Activated CD8-positive, alpha-beta memory T cell treated with anti-CD3 and anti-CD28 coated beads, Interleukin-2, amount 10 ng/mL, durations not matched to agents 7 days and 5 days (primary cell): Measurements from ENCODE around the gene FLYWCH2. TPM values are rescaled to one million over a fixed set of nuclear protein-coding genes. Genes with fewer than 3 reads are reported as not detected.
A peak's percentile ranks its signal among the peaks of the same experiment; 100 is the strongest.

ENCODE experiments used
- ATAC-seq: fragments of 150-1000 bp; cut with Tn5 transposase; one replicate; pipeline ENCODE4 v1.10.0; 2021; ENCODE audit warnings: moderate library complexity
- CTCF ChIA-PET: fragments of 350-600 bp; sonication (Branson Sonifier 250); formaldehyde crosslinking; loops from one replicate; lab custom pipeline; 2021; ENCODE audit warnings: antibody characterized with exemption; lab: Charles Lee
- DNase-seq: peaks from one replicate; pipeline ENCODE4 v3.0.0-alpha.2; 2020
- H3K27ac Mint-ChIP-seq: one replicate; pipeline ENCODE4 v1.8.0; 2021; ENCODE audit warnings: mild to moderate bottlenecking, mixed read lengths
- H3K27me3 Mint-ChIP-seq: one replicate; pipeline ENCODE4 v1.8.0; 2021; ENCODE audit warnings: mixed read lengths
- H3K36me3 Mint-ChIP-seq: one replicate; pipeline ENCODE4 v1.8.0; 2021; ENCODE audit warnings: mild to moderate bottlenecking, mixed read lengths
- H3K4me1 Mint-ChIP-seq: one replicate; pipeline ENCODE4 v1.8.0; 2021; ENCODE audit warnings: mixed read lengths
- H3K4me3 Mint-ChIP-seq: one replicate; pipeline ENCODE4 v1.8.0; 2021; ENCODE audit warnings: mild to moderate bottlenecking, moderate library complexity, mixed read lengths
- H3K9me3 Mint-ChIP-seq: one replicate; pipeline ENCODE4 v1.8.0; 2022; ENCODE audit warnings: low read depth, mixed read lengths
- total RNA-seq, 2 experiments: library from RNA; stranded (reverse); gene quantifications; one replicate each; pipeline ENCODE4 v1.2.3, GENCODE V29; 2021

The FLYWCH2 gene
- 10 to 100 TPM; 19.6 to 19.7 TPM for total RNA-seq

- no peaks in the 10 kb centered on the region for H3K27me3 Mint-ChIP-seq
- H3K4me3 Mint-ChIP-seq, result peak within 1 kb of the TSS; percentile 87
- peak within 1 kb of the TSS; percentile 94 for H3K27ac Mint-ChIP-seq
- DNase-seq (peak; percentile 99), ATAC-seq (peak; percentile 94)
- peaks cover 17% of the 10 kb centered on the region for H3K4me1 Mint-ChIP-seq
- CTCF ChIA-PET, result interaction anchor here (0.7 to 3.1 kb wide), 17 partner anchors 8 to 345 kb away, joined by 3 to 31 read pairs (median 5); partner anchors contain the start of genes FLYWCH1 and PDPK1
- H3K9me3 Mint-ChIP-seq, result peaks cover 4% of the 10 kb centered on the region
- H3K36me3 Mint-ChIP-seq, result peaks cover 1% of the 10 kb centered on the region
Measured at GRCh38 chr16:2882650-2883457, at the start of gene FLYWCH2. TSS of gene FLYWCH2 (plus strand) at chr16:2883215. CDS start at chr16:2896450, 13,235 bp downstream.

GRCh38 chr16:2833776-2834175 is 49.2 kb upstream of the FLYWCH2 start:
- CTCF ChIA-PET, result no interaction called here
- no peak for ATAC-seq
- H3K27ac Mint-ChIP-seq, result no peak overlapping the region
- DNase-seq, result no peak
- peaks cover 11% of the 10 kb centered on the region for H3K27me3 Mint-ChIP-seq
- peaks cover 2% of the 10 kb centered on the region for H3K4me1 Mint-ChIP-seq
- no peaks in the 10 kb centered on the region for H3K36me3 Mint-ChIP-seq
- H3K9me3 Mint-ChIP-seq, result peaks cover 2% of the 10 kb centered on the region
- no peak overlapping the region for H3K4me3 Mint-ChIP-seq

GRCh38 chr16:2834968-2835367 is 48.0 kb upstream of the FLYWCH2 start:
- Mint-ChIP-seq H3K4me1 (peaks cover 4% of the 10 kb centered on the region), H3K27me3 (peaks cover 11% of the 10 kb centered on the region), H3K4me3 (no peak overlapping the region), H3K36me3 (no peaks in the 10 kb centered on the region), H3K27ac (no peak overlapping the region), H3K9me3 (peaks cover 2% of the 10 kb centered on the region)
- no peak for DNase-seq
- CTCF ChIA-PET, result no interaction called here
- ATAC-seq, result no peak

- ATAC-seq (no peak), DNase-seq (no peak)
- Mint-ChIP-seq H3K4me3 (no peak overlapping the region), H3K9me3 (peaks cover 2% of the 10 kb centered on the region), H3K27ac (no peak overlapping the region), H3K36me3 (no peaks in the 10 kb centered on the region), H3K27me3 (peaks cover 11% of the 10 kb centered on the region), H3K4me1 (peaks cover 5% of the 10 kb centered on the region)
- CTCF ChIA-PET, result no interaction called here
Measured at GRCh38 chr16:2835638-2836493, 47.1 kb upstream of the FLYWCH2 start.

- ATAC-seq (no peak), DNase-seq (no peak)
- CTCF ChIA-PET, result no interaction called here
- H3K36me3 Mint-ChIP-seq, result no peaks in the 10 kb centered on the region
- no peak overlapping the region for H3K4me3 Mint-ChIP-seq
- peaks cover 2% of the 10 kb centered on the region for H3K9me3 Mint-ChIP-seq
- H3K4me1 Mint-ChIP-seq, result peaks cover 11% of the 10 kb centered on the region
- no peak overlapping the region for H3K27ac Mint-ChIP-seq
- H3K27me3 Mint-ChIP-seq, result peaks cover 11% of the 10 kb centered on the region
Measured at GRCh38 chr16:2836646-2837508, 46.1 kb upstream of the FLYWCH2 start.

GRCh38 chr16:2838928-2839327 is 44.1 kb upstream of the FLYWCH2 start:
- H3K9me3 Mint-ChIP-seq, result no peaks in the 10 kb centered on the region
- ATAC-seq, result peak; percentile 82
- DNase-seq, result peak; percentile 74
- H3K27me3 Mint-ChIP-seq, result peaks cover 5% of the 10 kb centered on the region
- peaks cover 24% of the 10 kb centered on the region for H3K4me1 Mint-ChIP-seq
- no peak overlapping the region for H3K27ac Mint-ChIP-seq
- CTCF ChIA-PET, result interaction anchor here (0.6 to 3.8 kb wide), 23 partner anchors 9 to 304 kb away, joined by 3 to 94 read pairs (median 5); partner anchors contain the start of genes FLYWCH1, FLYWCH2 and PRSS21
- H3K36me3 Mint-ChIP-seq, result peaks cover 2% of the 10 kb centered on the region
- no peak overlapping the region for H3K4me3 Mint-ChIP-seq

GRCh38 chr16:2839650-2840450 is 43.2 kb upstream of the FLYWCH2 start:
- no peaks in the 10 kb centered on the region for H3K9me3 Mint-ChIP-seq
- CTCF ChIA-PET, result interaction anchor here (0.6 to 3.8 kb wide), 20 partner anchors 8 to 130 kb away, joined by 3 to 94 read pairs (median 6); partner anchors contain the start of genes FLYWCH1, FLYWCH2 and PAQR4

GRCh38 chr16:2840914-2841313 is 42.1 kb upstream of the FLYWCH2 start:
- Mint-ChIP-seq H3K9me3 (no peaks in the 10 kb centered on the region), H3K4me3 (no peak overlapping the region), H3K27ac (no peak overlapping the region), H3K27me3 (peaks cover 2% of the 10 kb centered on the region), H3K36me3 (peaks cover 2% of the 10 kb centered on the region), H3K4me1 (peaks cover 32% of the 10 kb centered on the region)
- CTCF ChIA-PET, result interaction anchor here (1.4 to 3.8 kb wide), 3 partner anchors 26 to 129 kb away, joined by 3 to 94 read pairs (median 36); partner anchors contain the start of gene PAQR4
- no peak for ATAC-seq
- no peak for DNase-seq

More at GRCh38 chr16:2839650-2840450, 43.2 kb upstream of the FLYWCH2 start:
- H3K27me3 Mint-ChIP-seq, result peaks cover 5% of the 10 kb centered on the region
- no peak overlapping the region for H3K27ac Mint-ChIP-seq
- no peak for ATAC-seq
- H3K4me1 Mint-ChIP-seq, result peaks cover 25% of the 10 kb centered on the region
- DNase-seq, result no peak
- H3K4me3 Mint-ChIP-seq, result no peak overlapping the region
- peaks cover 2% of the 10 kb centered on the region for H3K36me3 Mint-ChIP-seq

GRCh38 chr16:2841606-2842339 is 41.2 kb upstream of the FLYWCH2 start:
- Mint-ChIP-seq H3K4me3 (peak overlapping the region; percentile 62), H3K27me3 (peaks cover 2% of the 10 kb centered on the region), H3K27ac (peak overlapping the region; percentile 83), H3K36me3 (peaks cover 2% of the 10 kb centered on the region), H3K9me3 (no peaks in the 10 kb centered on the region), H3K4me1 (peaks cover 39% of the 10 kb centered on the region)
- CTCF ChIA-PET, result interaction anchor here (1.0 to 4.0 kb wide), 9 partner anchors 12 to 248 kb away, joined by 3 to 36 read pairs (median 3); partner anchors contain the start of gene FLYWCH2
- DNase-seq (no peak), ATAC-seq (no peak)

- peaks cover 2% of the 10 kb centered on the region for H3K36me3 Mint-ChIP-seq
- peak overlapping the region; percentile 83 for H3K27ac Mint-ChIP-seq
- DNase-seq (peak; percentile 85), ATAC-seq (peak; percentile 68)
- H3K4me1 Mint-ChIP-seq, result peaks cover 44% of the 10 kb centered on the region
- H3K27me3 Mint-ChIP-seq, result no peaks in the 10 kb centered on the region
- H3K4me3 Mint-ChIP-seq, result peak overlapping the region; percentile 62
- CTCF ChIA-PET, result interaction anchor here (1.0 to 4.0 kb wide), 10 partner anchors 12 to 249 kb away, joined by 3 to 36 read pairs (median 3); partner anchors contain the start of gene FLYWCH2
- H3K9me3 Mint-ChIP-seq, result no peaks in the 10 kb centered on the region
Measured at GRCh38 chr16:2842340-2843000, 40.5 kb upstream of the FLYWCH2 start.

- DNase-seq, result no peak
- no peaks in the 10 kb centered on the region for H3K9me3 Mint-ChIP-seq
- ATAC-seq, result no peak
- peaks cover 44% of the 10 kb centered on the region for H3K4me1 Mint-ChIP-seq
- H3K36me3 Mint-ChIP-seq, result peaks cover 2% of the 10 kb centered on the region
- CTCF ChIA-PET, result interaction anchor here (2.1 to 4.0 kb wide), 3 partner anchors 10 to 31 kb away, joined by 5 to 36 read pairs (median 20); no protein-coding TSS in a partner anchor
- H3K27me3 Mint-ChIP-seq, result no peaks in the 10 kb centered on the region
- H3K27ac Mint-ChIP-seq, result peak overlapping the region; percentile 55
- H3K4me3 Mint-ChIP-seq, result no peak overlapping the region
Measured at GRCh38 chr16:2843526-2843925, 39.5 kb upstream of the FLYWCH2 start.
